Cerebellar nuclear complex (tissue), 1 donor: ENCODE data around the gene FAM53A.

Source experiments
- DNase-seq, 2 experiments: peaks; one replicate each; lab custom pipeline; 2025; lab: John Stamatoyannopoulos, UW

Gene FAM53A

GRCh38 chr4:1591107-1591506, 93.0 kb downstream of the FAM53A start:
- DNase-seq: no peak

GRCh38 chr4:1590244-1590643, 93.9 kb downstream of the FAM53A start:
- DNase-seq: no peak
